CD4-positive, alpha-beta T cell treated with Interleukin-15 for 4 hours (primary cell): Measurements from ENCODE around the gene KLHDC8A.
"Not testable (repeated sequence)": the region's sequence is repeated elsewhere in the genome, so short reads cannot be mapped to it uniquely, and the experiment has no call there.

ENCODE experiments used
- DNase-seq: peaks from one replicate; pipeline ENCODE4 v3.0.0-alpha.2; 2020; ENCODE audit warnings: low spot score

KLHDC8A gene, protein sequence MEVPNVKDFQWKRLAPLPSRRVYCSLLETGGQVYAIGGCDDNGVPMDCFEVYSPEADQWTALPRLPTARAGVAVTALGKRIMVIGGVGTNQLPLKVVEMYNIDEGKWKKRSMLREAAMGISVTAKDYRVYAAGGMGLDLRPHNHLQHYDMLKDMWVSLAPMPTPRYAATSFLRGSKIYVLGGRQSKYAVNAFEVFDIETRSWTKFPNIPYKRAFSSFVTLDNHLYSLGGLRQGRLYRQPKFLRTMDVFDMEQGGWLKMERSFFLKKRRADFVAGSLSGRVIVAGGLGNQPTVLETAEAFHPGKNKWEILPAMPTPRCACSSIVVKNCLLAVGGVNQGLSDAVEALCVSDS

DNA sequence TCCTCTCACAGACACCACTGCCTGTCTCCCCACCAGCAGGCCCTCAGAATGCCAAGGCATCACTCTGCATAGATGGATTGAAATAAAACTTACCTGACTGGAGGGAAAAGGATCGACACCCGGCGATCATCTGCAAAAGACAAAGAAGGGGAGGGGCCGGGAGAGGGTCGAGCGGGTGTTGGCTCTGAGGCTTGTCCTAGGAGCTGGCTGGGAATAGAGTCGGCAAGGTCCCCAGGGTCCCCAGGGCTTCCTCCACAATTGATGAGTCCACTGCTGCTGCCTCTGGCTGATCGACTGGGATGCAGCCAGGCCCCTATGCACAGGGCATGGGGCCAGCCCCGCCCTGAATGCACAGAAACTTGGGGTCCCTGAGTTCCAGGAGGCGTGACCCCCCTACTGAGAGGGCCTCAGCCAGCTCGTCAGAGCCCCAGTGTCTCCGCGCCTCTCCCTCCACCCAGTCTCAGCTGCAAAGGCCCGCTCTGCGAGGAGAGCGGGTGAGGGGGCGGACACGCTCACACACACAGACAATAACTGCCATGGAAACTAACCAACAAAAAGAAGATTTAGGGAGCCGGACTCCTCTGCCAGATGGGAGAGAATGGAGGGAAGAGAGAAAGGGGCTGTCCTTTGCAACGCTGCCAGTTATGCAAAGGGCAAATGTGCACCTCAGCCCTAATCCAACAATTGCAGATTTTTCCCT lies at the start of gene KLHDC8A:
TSS of gene KLHDC8A (minus strand) at position 483 of the 700 bp plus-strand sequence. CDS start 13,318 bp downstream, outside the sequence.
- no peak for DNase-seq

DNA sequence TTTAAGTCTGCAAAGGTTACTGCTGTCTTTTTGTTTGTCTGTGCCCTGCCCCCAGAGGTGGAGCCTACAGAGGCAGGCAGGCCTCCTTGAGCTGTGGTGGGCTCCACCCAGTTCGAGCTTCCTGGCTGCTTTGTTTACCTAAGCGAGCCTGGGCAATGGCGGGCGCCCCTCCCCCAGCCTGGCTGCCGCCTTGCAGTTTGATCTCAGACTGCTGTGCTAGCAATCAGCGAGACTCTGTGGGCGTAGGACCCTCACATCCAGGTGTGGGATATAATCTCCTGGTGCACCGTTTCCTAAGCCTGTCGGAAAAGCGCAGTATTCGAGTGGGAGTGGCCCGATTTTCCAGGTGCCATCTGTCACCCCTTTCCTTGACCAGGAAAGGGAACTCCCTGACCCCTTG lies 49.5 kb upstream of the KLHDC8A start:
- not testable (repeated sequence) for DNase-seq

DNA sequence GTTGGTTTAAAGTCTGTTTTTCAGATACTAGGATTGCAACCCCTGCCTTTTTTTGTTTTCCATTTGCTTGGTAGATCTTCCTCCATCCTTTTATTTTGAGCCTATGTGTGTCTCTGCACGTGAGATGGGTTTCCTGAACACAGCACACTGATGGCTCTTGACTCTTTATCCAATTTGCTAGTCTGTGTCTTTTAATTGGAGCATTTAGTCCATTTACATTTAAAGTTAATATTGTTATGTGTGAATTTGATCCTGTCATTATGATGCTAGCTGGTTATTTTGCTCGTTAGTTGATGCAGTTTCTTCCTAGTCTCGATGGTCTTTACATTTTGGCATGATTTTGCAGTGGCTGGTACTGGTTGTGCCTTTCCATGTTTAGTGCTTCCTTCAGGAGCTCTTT lies 47.8 kb upstream of the KLHDC8A start:
- not testable (repeated sequence) for DNase-seq

DNA sequence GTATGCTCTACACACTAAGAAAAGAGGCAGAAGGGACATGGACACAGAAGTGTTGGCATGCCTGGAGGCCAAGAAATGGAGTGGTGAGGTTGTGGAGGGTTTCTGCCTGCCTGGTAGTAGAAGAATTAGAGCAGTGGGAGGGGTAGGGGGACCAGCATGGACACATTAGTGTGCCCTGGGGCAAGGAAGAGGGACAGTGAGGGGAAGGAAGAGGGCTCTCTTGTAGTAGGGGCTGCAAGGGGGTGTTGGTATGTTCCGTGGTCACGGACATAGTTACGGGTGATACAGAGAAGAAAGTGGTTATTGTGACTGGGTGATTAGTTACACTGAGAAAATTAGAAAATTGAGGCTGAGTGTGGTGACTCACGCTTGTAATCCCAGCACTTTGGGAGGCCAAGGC lies 41.9 kb upstream of the KLHDC8A start:
- no peak for DNase-seq

DNA sequence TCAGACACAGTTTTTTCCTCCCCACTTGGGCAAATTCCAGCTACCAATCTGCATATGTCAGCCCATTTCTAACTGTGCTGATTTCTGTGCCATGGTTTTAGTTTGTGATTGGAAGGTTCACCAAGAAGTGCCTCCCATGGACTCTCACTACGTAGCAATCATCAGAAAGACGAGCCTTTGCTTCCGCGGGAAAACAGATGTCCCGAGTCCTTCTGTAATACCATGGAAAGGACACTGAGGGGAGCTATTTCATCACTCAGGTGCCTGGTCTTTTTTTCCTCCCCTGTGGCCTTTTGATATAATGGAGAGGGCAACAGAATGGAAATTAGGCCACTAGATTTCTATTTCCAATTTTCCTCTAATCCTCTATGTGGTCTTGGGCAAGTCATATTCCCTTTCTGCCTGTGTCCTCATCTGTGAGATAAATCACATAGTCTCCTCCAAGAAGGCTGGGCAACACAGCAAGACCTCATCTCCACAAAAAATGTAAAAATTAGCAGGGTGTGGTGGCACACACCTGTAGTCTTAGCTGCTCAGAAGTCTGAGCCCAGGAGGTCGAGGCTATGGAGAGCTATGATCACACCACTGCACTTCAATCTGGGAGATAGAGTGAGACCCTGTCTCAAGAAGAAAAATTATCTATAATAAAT lies 40.4 kb upstream of the KLHDC8A start:
- peak; percentile 43 for DNase-seq

DNA sequence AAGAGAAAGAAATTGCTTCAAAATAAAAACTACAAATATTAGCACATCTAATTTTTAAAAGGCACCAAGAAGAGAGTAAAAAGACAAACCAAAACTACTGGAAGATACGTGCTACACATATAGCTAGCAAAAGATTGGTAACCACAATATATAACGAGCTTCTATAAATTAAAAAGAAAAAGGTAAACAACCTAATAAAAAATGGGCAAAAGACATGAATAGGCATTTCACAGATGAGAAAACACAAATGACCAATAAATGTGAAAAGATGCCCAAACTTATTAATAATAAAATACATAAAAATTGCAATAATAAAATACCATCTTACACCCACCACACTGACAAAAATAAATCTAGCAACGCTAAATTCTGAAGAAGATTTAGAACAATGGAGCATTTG lies 38.9 kb upstream of the KLHDC8A start:
- DNase-seq = no peak

DNA sequence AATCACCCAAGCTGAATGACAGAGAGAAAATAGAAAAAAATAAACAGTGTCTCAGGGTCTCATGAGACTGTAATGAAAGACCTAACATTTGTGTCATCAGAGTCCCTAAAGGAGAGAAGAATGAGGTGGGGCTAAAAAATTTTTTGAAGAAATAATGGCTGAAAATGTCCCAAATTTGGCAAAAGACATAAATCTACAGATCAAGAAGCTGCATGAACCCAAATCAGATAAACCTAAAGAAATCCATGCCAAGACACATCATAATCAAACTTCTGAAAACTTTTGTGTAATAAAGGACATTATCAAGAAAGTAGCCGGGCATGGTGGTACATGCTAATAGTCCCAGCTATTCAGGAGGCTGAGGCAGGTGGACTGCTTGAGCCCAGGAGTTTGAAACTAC lies 35.9 kb upstream of the KLHDC8A start:
- no peak for DNase-seq

DNA sequence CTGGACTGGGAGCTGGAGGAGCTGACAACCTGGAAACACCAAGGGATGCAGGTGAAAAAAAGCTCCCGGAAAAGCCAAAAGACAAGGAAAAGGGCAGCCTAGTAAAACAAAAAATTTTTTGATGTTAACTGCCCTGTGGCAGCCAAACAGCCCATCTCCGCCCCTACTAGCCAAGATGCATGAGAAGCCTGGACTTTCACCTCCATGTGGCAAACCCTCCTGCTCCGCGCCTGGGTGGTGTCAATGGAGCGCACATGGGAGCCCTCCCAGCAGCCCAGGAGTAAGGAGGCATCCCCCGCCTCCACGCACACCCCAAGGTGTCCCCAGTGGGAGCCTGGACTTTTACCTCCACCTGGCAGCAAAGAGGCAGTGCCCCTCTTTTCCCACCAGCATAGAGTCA lies 34.7 kb upstream of the KLHDC8A start:
- DNase-seq = no peak

DNA sequence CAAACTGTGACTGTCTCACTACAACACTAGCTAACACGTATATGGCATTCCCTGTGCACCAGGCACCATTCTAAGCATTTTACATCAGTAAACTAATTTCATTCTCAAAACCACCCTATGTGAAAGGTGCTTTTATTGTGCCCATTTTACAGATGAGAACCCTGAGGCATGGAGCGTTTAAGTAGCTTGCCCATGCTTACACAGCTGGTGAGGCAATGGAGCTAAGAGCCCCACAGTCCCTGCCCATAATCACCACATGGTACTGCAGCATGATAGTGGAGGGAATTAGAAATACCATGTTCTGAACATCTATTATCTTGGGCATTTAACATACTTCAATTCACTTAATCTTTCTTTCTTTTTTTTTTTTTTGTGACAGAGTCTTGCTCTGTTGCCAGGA lies 31.1 kb upstream of the KLHDC8A start:
- DNase-seq = no peak

DNA sequence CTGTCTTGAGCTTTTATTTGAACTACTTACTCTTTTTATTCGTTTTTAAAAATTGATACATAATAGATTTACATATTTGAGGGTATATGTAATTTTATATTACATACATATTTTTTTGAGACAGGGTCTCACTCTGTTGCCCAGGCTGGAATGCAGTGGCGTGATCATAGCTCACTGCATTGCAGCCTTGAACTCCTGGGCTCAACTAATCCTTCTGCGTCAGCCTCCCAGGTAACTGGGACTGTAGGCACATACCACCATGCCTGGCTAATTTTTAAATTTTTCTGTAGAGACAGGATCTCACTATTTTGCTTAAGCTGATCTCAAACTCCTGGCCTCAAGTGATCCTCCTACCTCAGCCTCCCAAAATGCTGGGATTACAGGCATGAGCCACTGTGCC lies 26.3 kb upstream of the KLHDC8A start:
- DNase-seq = not testable (repeated sequence)

DNA sequence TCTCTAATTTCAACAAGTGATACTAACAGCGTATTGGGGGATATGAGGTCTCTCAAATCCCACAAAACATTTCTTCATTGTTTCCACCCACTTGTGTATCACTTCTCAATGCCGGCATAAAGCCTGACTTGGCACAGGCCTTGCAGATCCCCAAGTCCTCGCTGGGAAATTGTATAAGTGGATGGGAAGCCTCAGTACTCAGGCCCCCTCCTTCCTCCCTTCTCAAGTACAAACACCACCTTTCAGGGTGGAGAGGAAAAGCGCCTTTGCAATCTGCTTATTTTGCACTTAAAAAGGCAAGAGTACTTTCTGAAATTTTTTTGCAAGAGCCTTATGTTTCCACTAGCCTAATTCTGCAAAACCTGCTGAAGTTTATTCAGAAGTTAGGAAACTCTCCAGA lies 25.8 kb upstream of the KLHDC8A start:
- no peak for DNase-seq

DNA sequence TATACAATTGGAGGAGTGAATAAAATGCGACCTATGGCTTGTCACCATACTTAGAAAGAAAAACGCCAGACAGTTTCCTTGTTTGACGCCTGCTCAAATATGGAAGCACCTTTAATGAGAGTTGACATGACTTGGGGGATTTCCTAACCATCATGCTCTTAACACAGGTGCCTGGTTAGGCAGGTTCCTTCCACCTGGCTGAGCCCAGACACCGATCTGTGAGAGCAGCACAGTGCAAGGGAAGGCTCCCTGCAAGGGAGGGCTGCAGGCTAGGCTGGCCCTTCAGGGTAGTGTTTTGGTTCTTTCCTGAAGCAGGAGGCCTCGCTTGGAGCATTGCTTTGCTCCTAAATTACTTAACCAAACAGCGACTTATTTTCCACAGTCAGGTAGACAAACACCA lies 24.6 kb upstream of the KLHDC8A start:
- DNase-seq = no peak

DNA sequence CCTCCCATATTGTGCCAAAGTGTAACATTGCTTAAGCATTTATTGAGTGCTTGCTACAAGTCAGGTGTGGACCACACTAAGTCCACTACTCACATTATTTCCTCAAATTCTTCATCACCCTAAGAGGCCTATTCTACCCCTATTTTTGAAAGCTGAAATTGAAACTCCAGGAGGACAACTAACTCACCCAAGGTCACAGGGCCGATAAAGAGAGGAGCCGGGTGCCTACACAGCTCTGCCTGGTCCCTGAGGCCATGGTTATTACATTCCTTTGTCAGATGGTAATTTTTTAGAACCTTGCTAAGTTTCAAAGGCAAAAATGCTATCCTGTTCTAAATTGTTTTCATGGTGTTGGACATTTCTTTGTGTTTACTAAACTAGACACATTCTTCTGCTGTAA lies 24.2 kb upstream of the KLHDC8A start:
- DNase-seq = no peak

DNA sequence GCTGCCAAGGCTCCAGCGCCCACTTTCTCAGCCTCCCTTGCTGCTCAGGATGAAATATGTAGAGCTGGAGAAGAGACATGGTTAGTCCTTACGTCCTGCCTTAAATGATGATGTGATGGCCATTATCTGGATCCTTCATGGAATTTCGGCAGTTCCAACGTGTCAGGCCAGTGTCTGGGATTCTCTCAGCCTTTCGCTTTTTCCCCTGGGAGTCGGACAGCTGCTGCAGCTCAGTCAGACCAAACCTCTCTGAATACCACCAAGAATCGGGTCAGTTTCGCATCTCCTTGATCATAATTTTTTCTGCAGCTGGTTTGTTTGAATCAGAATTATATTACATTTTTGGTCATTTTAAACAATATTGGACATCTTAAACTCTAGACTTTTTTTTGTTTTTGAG lies 22.3 kb upstream of the KLHDC8A start:
- DNase-seq = no peak

DNA sequence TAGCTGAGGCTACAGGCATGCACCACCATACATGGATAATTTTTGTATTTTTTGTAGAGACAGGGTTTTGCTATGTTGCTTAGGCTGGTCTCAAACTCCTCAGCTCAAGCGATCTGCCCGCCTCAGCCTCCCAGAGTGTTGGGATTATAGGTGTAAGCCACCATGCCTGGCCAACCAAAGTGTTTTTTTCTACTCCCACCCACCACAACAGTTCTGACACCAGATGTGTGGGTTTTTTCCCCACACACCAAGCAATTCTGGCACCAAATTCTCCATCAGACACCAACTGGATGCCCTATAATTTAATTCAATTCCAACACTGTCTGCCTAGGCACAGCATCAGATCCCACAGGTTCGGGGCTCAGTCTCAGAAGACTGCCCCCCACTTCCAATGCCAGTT lies 20.6 kb upstream of the KLHDC8A start:
- no peak for DNase-seq

DNA sequence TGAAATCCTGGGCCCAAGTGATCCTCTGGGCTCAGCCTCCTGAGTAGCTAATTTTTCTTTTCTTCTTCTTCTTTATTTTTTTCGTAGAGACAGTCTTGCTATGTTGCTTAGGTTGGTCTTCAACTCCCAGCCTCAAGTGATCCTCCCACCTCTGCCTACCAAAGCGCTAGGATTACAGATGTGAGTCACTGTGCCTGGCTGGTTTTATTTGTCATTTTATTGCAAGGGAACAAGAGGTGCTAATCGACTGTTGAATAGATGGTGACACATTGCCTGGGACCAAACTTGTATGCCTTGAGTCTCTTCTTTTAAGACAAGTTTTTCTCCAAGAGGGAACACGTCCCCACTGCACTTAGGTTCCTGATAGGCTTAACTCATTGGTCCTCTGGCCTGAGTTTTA lies 20.0 kb upstream of the KLHDC8A start:
- no peak for DNase-seq

DNA sequence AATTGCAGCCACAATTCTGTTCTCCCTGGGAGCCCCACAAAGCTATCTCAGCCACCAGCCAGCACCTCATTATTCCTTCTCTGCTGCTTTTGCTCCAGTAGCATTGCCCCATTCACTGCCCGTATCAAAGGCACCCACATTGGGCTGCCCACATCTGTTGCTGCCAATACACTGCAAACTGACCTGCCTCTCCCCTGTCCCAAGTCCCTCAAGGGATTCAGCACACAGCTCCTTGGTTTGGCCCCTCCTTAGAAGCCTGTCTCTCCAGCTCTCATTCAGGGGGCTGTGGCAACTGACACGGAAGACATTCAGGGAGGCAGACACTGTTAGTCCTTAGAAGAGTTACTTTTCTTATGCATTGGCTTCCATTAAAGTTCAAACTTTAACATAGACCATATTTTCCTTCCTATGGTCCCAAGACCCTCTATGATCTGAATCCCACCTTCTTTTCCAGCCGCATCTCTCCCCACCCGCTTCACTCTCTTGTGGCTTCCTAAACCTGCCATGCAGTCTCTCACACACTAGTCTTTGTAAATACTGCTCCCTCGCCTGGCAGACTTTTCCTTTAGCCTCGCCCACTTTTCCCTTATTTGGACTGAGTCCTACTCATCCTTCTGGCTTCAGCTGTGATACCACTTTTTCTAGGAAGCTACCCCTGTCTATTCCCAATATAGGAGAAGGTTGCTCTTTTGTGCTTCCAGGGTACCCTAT lies 19.3 kb upstream of the KLHDC8A start:
- no peak for DNase-seq

DNA sequence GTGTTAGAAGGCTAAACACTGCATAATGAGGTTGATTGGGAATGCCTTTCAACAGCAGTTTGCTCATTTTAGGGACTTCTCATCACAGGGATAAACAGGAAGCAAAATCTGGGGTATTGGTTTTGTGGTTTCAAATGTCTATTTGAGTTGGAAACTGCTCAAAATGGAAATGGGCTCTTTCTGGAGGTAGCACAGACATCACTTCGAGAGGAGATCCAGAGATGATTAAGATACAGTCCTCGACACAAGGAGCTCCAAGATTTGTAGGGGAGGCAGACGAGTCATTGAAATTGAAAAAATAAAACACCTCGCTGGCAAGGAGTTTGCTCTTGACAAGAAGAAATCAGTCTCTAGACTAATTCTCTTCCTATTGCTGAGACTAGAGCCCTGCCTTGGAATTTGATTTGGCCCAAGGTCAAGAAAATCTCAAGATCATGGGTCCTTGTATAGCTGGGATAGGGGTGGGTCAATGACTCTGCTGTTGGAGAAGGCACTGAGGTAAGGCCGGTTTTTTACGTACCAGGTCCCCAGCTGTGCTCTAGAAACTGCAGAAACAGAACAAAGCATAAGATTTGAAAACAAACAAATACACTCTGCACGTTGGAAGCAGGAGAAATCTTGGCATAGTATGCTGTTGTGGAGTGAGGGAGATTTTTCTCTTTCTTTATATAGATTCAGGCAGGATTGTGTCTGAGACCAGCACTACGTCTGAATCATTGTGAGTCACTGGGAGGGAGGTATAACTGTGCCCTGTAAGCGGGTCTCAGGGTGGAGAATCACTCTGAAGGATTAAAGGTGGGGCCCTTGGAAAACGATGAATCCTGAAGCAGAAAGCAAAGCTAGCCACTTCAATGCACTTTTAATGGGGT lies 17.7 kb upstream of the KLHDC8A start:
- DNase-seq = no peak

DNA sequence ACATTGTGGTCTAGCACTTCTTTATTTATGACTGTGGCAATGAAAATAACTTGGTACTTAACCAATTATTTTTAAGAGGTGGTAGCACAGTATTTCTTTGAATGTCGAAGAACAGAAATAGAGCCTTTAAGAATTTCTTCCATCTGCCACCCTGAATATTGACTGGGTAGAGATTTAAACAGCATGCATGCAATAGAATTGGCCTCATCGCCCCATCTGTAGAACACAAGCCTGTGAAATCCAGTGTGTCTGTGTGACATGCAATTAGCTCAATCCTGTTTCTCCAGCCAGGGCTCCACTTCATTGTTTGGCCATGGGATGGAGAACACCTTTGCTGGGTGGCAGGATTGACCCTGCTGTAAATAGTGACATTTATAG lies 17.1 kb upstream of the KLHDC8A start:
- DNase-seq = no peak

DNA sequence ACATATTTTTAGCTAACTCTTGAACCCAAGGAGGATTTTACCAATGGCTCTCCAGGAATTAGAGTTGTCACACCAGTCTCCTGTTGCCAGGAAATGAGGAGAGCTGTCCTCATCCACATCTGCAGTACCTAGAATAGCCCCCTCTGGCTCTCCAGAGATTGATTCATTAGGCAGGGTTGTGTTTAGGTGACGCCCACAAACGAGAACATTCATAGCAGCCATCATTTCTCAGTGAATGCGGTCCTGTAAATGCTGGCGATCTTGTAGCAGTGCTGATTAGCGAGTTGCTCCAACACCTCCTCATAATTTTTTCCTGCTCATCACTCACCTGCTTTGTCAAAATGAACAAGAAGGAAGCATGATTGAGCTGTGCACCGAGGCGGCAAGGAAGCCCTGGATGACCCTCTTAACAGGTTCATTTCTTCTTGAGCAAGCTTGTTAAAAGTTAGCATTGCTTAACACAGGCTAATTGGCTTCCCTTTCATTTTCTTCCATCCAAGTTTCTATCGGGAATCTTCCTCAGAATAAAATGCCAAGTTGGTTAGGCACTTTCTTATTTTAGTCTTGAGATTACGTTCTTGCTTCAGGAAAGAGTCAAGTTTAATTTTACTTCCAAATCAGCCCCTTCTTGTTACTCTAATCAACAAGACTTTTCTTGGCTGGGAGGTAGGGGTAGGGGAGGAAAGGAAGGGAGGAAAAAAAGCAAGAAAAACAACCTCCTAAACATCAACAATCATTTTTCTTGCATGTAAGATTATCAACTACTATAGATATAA lies 16.5 kb upstream of the KLHDC8A start:
- DNase-seq = no peak
